NCI-H345 treated with DMSO at 0.1 percent for 48 hours (cell line): ENCODE results near the gene CYP39A1.

Experiments
- DNase-seq: peaks from one replicate; lab custom pipeline; 2025; ENCODE audit not compliant: unreplicated experiment; lab: John Stamatoyannopoulos, UW

CYP39A1 gene

DNA sequence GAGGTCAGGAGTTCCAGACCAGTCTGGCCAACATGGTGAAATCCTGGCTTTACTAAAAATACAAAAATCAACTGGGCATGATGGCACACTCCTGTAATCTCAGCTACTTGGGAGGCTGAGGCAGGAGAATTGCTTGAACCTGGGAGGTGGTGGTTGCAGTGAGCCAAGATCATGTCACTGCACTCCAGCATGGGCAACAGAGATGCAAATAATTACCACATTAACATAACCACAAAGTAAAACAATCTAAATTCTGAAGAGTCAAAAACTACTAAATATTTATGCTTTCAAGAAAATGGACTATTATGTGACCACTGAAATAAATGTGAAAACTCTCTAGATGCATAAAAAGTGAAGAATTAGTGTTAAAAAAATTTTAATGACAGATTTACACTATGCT is 59.9 kb downstream of the CYP39A1 start:
- no peak for DNase-seq

DNA sequence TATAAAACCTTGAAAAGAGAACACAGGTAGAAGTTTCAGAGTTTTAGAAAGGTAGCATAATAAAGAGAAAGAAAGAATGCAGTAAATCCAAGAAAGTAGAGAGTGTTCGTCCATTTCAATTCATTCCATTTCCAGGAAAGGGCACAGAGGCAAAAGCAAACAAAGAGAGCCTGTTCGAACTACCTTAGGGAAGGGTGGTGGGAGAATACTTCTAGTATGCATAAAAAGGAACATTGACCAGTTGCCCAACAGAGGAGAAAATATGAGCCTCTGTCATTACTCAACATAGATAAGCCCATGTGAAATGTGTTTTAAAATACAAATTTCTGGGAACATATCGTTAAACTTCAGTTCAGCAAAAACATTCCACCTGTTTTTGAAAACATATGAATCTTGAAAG is 60.6 kb downstream of the CYP39A1 start:
- no peak for DNase-seq

- DNase-seq: no peak
Observed at GRCh38 chr6:46590765-46591164, 61.9 kb downstream of the CYP39A1 start.

DNA sequence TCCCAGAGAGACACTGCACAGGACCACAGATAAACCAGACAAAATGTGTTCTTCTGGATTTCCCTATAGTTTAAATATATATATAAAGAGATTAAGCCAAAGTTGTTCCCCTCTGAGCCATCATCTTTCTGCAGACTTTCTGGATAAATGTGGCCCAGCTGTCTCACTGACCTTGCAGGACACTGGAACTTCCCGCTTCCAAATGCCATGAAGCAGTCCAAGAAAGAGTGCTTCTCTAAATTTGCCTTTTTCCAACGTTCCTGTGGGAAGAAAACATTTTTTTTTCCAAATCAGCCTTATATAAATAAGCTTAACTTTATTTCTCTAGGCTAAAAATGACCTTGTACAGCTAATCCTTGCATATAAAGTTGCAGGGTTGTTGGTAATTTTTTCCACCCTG is 65.7 kb downstream of the CYP39A1 start:
- DNase-seq: no peak

GRCh38 chr6:46584586-46584985 is 68.0 kb downstream of the CYP39A1 start:
- no peak for DNase-seq

DNA sequence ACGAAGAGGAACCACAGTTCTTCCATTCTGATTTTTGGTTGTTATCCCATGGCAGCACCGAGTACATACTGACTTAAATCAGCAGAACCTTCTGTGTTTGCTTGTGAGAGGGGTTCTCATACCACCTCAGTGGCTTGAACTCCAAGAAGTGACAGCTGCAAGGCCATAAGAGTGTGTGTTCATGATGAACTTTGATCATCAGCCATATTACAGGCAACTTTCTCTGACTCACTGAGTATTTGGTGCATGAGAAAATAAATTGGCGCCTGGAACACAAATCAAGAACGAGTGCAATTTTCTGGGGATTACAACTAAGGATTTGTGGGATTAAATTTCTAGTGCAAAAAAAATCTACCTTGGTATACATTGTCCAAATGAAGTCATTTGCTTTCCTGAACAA is 68.9 kb downstream of the CYP39A1 start:
- DNase-seq: no peak

- no peak for DNase-seq
Observed at GRCh38 chr6:46583081-46583480, 69.5 kb downstream of the CYP39A1 start.

- DNase-seq: no peak
Observed at GRCh38 chr6:46581459-46582177, 71.0 kb downstream of the CYP39A1 start.

DNA sequence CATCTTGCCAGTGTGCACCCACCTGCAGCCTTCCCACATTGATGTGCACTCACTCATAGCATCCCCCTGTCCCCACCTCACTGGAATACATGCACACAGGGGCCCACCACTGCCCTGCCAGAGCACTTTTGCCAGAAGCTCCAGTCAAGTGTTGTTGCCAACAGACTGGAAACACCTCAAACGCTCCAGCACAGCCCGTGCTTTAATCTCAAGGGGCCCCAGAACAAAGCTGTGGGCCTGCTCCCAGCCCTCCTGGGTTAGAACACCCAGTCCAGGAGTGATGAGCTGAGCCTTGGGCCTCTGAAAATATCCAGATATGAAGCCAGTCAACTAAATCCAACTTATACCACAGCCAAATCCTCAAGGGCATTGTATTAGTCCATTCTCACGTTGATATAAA is 77.1 kb downstream of the CYP39A1 start:
- DNase-seq: no peak

DNA sequence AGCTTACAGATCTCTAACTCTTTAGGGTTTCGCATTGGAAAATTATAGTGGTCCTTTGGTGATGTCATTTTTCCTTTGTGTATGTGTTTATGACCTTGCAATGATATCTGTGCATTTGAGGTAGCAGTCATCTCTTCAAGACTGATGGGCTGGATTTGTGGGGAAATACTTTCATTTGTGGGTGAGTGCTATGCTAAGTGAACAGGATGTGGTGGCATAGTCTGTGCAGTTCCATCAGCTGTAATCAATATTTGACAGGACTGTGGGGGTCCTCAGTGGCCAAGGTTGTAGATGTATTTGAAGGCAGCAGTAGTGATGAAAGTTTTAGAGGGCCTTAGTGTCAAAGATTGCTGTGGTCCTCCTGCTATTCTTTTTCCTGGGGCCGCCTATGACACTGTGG is 79.5 kb downstream of the CYP39A1 start:
- no peak for DNase-seq

GRCh38 chr6:46565531-46565930 is 87.1 kb downstream of the CYP39A1 start:
- no peak for DNase-seq

DNA sequence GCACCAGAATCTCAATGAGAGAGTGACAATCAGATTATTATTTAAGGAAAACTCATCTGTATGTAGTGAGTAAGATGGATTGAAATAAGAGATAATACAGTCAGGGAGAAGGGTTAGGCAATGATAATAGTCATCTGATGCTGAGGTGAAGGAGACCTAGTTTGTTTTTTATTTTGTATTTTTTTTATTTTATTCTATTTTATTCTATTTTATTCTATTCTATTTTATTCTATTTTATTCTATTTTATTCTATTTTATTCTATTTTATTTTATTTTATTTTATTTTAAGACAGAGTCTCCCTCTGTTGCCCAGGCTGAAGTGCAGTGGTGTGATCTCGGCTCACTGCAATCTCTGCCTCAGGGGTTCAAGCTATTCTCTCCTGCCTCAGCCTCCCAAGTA is 88.7 kb downstream of the CYP39A1 start:
- DNase-seq: no peak

- no peak for DNase-seq
Observed at GRCh38 chr6:46556053-46556452, 96.6 kb downstream of the CYP39A1 start.

GRCh38 chr6:46555129-46555528 is 97.5 kb downstream of the CYP39A1 start:
- no peak for DNase-seq

DNA sequence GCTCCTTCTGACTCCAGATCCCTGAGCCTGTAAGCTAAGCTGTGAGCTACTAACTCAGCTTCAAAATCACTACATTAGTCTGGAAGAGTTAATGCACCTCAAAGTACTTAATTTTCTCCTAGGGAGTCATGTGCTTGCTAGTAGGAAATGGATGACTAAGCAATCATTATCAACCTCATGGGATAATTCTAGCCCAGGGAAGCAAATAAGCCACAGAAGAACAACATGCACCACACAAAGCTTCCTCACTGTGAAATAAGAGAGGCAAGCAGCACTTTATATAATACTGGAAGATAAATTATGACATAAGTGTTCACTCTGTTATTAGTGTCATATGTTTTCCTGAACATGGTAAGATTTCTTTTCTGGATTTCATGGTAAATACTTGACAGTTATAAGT is 103.5 kb downstream of the CYP39A1 start:
- DNase-seq: no peak

DNA sequence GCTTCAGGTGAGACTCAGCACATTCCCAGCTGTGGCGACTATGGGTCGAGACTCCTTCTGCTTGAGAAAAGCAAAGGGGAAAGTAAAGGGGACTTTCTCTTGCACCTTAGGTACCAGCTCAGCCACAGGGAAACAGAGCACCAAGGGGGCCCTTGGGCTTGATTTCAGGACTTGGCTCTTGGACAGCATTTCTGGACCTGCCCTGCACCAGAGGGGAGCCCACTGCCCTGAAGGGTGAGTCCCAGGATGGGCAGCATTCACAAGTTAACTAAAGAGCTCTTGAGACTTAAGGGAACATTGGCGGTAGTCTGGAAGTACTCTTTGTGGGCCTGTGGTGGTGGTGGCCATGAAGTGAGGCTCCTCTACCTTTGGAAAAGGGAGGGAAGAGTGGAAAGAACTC is 111.1 kb downstream of the CYP39A1 start:
- no peak for DNase-seq

DNA sequence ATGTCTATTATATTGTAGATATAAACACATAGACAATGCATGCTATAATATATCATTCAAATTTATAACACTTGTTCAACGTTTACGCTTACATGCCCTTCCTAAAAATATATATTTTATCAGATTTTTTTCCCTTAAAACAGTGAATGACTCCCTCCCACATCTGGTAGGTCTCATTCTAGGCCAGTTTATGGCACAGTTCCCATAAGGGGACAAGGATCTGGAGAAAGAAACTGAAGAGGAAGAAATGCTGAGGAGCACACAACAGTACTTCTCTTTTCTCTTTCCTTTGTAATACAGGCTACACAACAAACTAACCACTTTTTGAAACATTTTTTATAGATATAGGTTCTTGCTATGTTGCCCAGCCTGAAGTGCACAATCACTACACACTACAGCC is 112.8 kb downstream of the CYP39A1 start:
- DNase-seq: no peak

DNA sequence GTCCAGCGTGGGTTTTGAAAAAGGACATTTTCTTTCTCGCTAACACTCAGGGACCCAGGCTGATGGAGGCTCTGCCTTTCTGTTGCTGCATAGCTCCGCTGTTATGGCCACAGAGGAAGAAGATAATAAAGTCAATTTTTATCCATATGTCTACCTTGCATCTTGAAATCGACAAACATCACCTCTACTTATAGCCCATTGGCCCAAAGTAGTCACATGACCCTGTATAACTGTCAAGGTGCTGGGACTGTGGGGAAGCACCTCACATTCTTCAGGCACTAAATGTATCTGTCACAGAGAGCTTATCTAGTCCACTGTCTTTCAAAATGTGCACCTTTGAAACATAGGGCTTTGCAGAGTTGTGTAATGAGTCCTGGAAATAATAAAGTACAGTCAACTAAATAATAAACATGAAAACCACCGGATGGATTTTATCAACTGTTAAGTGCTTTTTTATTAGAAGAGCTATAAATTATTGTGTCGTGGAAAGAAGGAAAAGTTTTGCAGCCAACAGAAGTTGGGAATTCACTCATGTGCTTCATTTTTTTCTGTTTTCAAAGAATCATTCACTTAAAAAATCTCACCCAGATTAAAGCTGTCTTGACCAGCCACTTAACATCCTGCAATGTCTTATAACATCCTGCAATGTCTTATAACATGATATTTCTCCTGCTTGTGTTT is 113.7 kb downstream of the CYP39A1 start:
- no peak for DNase-seq

DNA sequence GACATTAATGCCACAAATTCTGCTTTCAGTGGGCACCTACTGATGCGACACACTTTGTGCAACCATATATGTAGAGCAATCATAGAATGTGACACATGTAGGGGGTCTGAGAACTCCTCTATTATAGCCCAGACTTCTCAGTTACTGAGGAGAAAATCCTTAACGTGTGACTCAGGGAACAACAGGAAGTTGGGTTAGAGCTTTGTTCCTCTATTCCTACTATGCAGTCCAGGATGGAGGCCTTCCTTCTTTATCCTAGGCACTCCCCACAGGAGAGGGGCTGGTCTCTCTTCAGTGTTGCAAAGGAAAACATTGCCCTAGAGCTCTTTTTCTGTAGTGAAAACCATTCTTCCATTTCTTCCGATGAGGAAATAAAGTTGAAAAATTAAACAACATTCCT is 121.7 kb downstream of the CYP39A1 start:
- DNase-seq: no peak

GRCh38 chr6:46528961-46529750 is 123.5 kb downstream of the CYP39A1 start:
- no peak for DNase-seq

DNA sequence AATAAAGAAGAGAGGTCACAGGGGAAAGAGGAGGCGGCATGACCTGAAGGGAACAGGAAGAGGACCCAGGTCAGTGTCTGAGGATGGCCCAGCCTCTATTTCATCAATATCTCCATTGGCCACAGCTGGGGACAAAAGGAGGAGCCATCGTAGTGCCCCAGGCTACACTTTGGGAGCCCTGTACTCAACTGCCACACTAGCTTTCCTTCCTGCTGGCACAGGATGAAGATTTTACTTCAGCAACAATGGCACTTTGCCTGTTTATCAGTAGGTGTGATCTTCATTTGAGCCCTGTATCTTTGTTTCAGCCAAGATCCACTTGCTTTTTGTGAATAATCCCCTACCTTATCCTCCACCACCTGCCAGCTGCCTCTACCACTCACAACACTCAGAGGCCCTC is 126.0 kb downstream of the CYP39A1 start:
- DNase-seq: no peak

DNA sequence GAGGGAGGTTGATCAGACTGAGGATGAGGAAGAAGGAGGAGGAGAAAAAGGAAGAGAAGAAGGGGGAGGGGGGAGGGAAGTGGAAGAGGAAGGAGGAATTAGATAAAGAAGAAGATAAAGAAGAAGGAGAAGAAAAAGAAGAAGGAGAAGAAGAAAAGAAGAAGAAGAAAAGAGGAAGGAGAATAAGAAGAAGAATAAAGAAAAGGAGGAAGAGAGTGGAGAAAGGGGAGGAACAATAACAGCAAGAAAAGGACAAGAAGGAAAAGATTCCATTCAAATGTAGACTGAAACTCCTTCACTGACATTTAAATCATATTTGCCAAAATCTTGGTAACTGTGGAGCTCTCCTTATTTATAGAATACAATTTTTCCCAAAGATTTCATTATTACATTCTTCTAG is 127.0 kb downstream of the CYP39A1 start:
- DNase-seq: no peak
